Vagina (tissue), 2 donors: ENCODE data around the gene SMIM23. TPM values are rescaled to one million over a fixed set of nuclear protein-coding genes. Genes with fewer than 3 reads are reported as not detected.

Experiments
- DNase-seq, 2 donors: peaks; one replicate each; pipeline ENCODE4 v3.0.0-alpha.2; 2017; ENCODE audit errors: extremely low spot score in 2 of 2
- H3K27ac ChIP-seq: fragments of 200-600 bp; sonication (generic); one replicate; pipeline ENCODE4 v1.5.1; 2019
- H3K27me3 ChIP-seq: fragments of 200-600 bp; sonication (generic); one replicate; pipeline ENCODE4 v1.5.1; 2019
- H3K36me3 ChIP-seq, 2 donors: fragments of 200-600 bp; sonication (generic); one replicate each; pipeline ENCODE4 v1.5.1; 2017 to 2019
- H3K4me1 ChIP-seq: fragments of 200-600 bp; sonication (generic); one replicate; pipeline ENCODE4 v1.5.1; 2019
- H3K4me3 ChIP-seq, 2 donors: fragments of 200-600 bp; sonication (generic); 1 replicate in 1 of 2; 2 replicates in 1 of 2; pipeline ENCODE4 v1.5.1; 2016 to 2019
- H3K9me3 ChIP-seq: fragments of 200-600 bp; sonication (generic); one replicate; pipeline ENCODE4 v1.5.1; 2019
- POLR2A ChIP-seq, 2 donors: fragments of 450-650 bp; IDR thresholded peaks; one replicate each; pipeline ENCODE4 v1.6.1; 2017; ENCODE audit warnings: antibody characterized with exemption in 2 of 2, mild to moderate bottlenecking in 2 of 2, moderate library complexity in 2 of 2
- POLR2AphosphoS5 ChIP-seq, 2 donors: sonication (generic); formaldehyde crosslinking; IDR thresholded peaks; one replicate each; pipeline ENCODE4 v1.9.0; 2017; ENCODE audit warnings: antibody characterized with exemption in 2 of 2, mild to moderate bottlenecking in 2 of 2, low read depth in 1 of 2; ENCODE audit not compliant: insufficient read depth in 1 of 2
- intact Hi-C: fragments of 100-400 bp; cut with DNase I; formaldehyde crosslinking; loops from one replicate; pipeline ENCODE4 v1.15.1; 2023
- total RNA-seq: library from RNA; depleted of rRNA; stranded (reverse); fragments of >200 nt; gene quantifications from one replicate; pipeline ENCODE4 v1.2.3, GENCODE V29; 2016
- TF ChIP-seq, protein P1 (sequence below), 3 experiments: fragments of 450-650 bp in 2 of 3; fragments of 200-600 bp in 1 of 3; sonication (generic) in 1 of 3; IDR thresholded peaks; one replicate each; pipeline ENCODE4 v1.5.1; 2017 to 2019; ENCODE audit warnings: antibody characterized with exemption in 3 of 3, mild to moderate bottlenecking in 2 of 3, moderate library complexity in 2 of 3

The SMIM23 gene
- total RNA-seq, 1 donor from 2014 or later = not detected

DNA sequence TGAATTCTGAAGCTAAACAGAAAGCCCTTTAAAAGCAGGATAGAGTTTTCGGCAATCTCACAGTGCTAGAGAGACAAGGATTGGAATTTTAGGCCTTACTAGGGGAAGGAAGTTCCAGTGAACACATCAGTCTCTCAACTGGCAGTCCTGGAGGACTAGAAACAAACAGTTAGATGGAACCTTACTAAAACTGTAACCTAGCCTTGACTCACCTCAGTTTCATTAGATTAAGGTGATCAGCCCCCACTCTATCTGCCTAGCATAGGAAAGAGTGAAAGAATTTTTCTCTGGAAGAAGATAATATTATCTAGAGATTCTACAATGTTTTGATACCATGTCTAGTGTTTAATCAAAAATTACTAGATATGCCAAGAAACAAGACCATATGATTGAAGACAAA is 25.8 kb upstream of the SMIM23 start:
- peaks cover 5% of the 10 kb centered on the region for H3K4me1 ChIP-seq
- no peaks in the 10 kb centered on the region for H3K27me3 ChIP-seq
- H3K27ac ChIP-seq = no peak overlapping the region
- TF ChIP-seq POLR2A (IDR thresholded peaks at IDR 0.05) (no peak), POLR2AphosphoS5 (IDR thresholded peaks at IDR 0.05; ENCODE audit: insufficient read depth in 1 of 2, low read depth in 1 of 2) (no peak)
- TF ChIP-seq, protein P1, sequence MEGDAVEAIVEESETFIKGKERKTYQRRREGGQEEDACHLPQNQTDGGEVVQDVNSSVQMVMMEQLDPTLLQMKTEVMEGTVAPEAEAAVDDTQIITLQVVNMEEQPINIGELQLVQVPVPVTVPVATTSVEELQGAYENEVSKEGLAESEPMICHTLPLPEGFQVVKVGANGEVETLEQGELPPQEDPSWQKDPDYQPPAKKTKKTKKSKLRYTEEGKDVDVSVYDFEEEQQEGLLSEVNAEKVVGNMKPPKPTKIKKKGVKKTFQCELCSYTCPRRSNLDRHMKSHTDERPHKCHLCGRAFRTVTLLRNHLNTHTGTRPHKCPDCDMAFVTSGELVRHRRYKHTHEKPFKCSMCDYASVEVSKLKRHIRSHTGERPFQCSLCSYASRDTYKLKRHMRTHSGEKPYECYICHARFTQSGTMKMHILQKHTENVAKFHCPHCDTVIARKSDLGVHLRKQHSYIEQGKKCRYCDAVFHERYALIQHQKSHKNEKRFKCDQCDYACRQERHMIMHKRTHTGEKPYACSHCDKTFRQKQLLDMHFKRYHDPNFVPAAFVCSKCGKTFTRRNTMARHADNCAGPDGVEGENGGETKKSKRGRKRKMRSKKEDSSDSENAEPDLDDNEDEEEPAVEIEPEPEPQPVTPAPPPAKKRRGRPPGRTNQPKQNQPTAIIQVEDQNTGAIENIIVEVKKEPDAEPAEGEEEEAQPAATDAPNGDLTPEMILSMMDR (IDR thresholded peaks at IDR 0.05) = no peak
- intact Hi-C loops = no loop called here
- H3K36me3 ChIP-seq = no peaks in the 10 kb centered on the region
- no peaks in the 10 kb centered on the region for H3K9me3 ChIP-seq
- H3K4me3 ChIP-seq = no peak overlapping the region
- DNase-seq = no peak

DNA sequence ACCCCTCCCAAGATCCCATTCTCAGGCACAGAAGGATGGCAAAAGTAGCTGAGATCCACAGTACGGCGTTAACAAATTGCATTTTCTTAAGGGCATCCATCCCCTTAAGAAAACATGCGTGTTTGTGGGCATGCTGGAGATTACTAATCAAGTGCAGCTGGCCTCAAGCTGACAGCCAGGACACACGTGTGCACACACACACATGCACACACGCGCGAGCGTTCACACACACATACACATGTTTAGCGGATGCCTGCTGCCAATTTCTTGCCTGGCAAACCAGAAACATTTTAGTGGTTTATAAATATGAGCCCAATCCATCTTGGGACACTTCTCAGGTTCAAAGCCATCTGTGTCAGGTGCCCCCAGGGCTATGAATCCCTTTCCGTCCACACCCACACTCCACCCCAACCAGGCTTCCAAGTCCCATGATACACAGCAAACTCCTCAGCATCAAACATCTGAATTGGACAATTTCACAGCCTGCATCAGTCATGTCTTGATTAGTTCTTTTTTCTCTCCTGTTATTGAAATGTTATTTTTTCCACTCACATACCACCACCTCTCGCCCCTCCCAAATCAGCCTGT is 23.5 kb upstream of the SMIM23 start:
- no peak overlapping the region for H3K4me3 ChIP-seq
- peaks cover 3% of the 10 kb centered on the region for H3K9me3 ChIP-seq
- H3K27ac ChIP-seq = no peak overlapping the region
- TF ChIP-seq POLR2A (IDR thresholded peaks at IDR 0.05) (no peak), POLR2AphosphoS5 (IDR thresholded peaks at IDR 0.05; ENCODE audit: insufficient read depth in 1 of 2, low read depth in 1 of 2) (no peak)
- TF ChIP-seq, protein P1 (IDR thresholded peaks at IDR 0.05) = no peak
- intact Hi-C loops = no loop called here
- no peaks in the 10 kb centered on the region for H3K27me3 ChIP-seq
- peak in 1 of 2 donors; percentile 43 for DNase-seq
- H3K36me3 ChIP-seq = no peaks in the 10 kb centered on the region
- H3K4me1 ChIP-seq = no peaks in the 10 kb centered on the region

DNA sequence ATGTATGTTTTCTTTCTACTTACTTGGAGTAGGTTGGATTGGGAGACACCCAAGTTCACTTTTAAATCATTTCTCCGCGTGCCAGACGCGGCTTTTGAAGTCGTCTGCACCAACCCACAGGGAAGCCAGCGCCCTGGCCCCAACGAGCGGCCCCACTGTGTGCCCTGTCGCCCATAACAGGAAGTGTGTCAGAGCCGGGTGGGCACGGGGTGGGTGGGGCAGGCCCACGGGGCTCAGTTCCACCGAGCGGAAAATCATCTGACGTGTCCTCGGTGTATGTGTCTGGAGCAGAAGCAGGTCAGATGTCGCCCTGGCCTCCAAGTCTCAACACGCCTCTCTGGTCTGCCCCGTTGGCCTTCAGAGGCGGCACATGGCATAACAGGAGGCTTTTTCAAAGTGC is 22.7 kb upstream of the SMIM23 start:
- Histone ChIP-seq H3K36me3 (no peaks in the 10 kb centered on the region), H3K4me3 (no peak overlapping the region), H3K27ac (no peak overlapping the region), H3K4me1 (no peaks in the 10 kb centered on the region), H3K9me3 (peaks cover 6% of the 10 kb centered on the region), H3K27me3 (no peaks in the 10 kb centered on the region)
- intact Hi-C loops = no loop called here
- DNase-seq = peak in 1 of 2 donors; percentile 70
- TF ChIP-seq, protein P1 (IDR thresholded peaks at IDR 0.05) = no peak
- TF ChIP-seq POLR2AphosphoS5 (IDR thresholded peaks at IDR 0.05; ENCODE audit: insufficient read depth in 1 of 2, low read depth in 1 of 2) = no peak
- no peak for TF ChIP-seq POLR2A (IDR thresholded peaks at IDR 0.05)

DNA sequence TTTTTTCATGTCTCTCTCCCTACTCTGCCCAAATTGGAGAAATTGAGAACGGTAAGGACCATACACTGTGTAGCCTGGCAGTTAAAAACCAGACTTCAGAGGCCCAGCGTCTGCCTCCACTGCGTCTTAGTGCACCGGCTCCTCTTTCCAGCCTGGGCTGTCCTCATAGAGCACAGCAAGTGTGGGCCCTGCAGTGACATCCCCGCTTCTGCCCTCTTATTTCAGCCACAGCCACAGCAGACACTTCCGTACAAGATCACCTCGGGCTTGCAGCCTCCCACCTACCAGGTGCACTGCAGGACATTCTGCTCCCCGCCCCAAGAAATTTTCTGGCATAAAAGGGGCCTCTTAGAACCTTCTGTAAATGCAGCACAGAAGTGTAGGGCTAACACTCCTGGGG is 21.4 kb upstream of the SMIM23 start:
- TF ChIP-seq POLR2A (IDR thresholded peaks at IDR 0.05) (no peak), POLR2AphosphoS5 (IDR thresholded peaks at IDR 0.05; ENCODE audit: insufficient read depth in 1 of 2, low read depth in 1 of 2) (no peak)
- TF ChIP-seq, protein P1 (IDR thresholded peaks at IDR 0.05) = no peak
- no peaks in the 10 kb centered on the region for H3K4me1 ChIP-seq
- H3K27ac ChIP-seq = no peak overlapping the region
- no peak overlapping the region for H3K4me3 ChIP-seq
- no peaks in the 10 kb centered on the region for H3K27me3 ChIP-seq
- peaks cover 6% of the 10 kb centered on the region for H3K9me3 ChIP-seq
- H3K36me3 ChIP-seq = no peaks in the 10 kb centered on the region
- peak; percentile 64 to 77 for DNase-seq
- intact Hi-C loops = no loop called here

DNA sequence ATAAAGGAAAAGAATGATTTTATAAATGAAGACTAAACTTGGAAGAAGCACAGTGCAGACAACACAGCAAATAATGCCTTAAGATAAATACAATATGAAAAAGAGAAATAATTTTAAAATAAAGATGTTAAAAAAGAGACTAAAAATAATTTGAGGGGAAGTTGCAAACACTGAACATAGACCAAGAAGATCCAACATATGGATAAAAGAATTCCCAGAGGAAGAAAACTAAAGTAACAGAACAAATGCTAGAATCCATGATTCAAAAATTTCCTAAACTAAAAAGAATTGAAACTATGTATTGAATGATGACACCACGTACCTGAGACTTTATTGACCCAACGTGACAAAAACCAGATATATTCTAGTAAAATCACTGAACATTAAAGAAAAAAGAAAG is 18.7 kb upstream of the SMIM23 start:
- Histone ChIP-seq H3K4me1 (no peaks in the 10 kb centered on the region), H3K9me3 (peaks cover 6% of the 10 kb centered on the region), H3K36me3 (no peaks in the 10 kb centered on the region), H3K27ac (no peak overlapping the region), H3K27me3 (no peaks in the 10 kb centered on the region), H3K4me3 (no peak overlapping the region)
- TF ChIP-seq POLR2AphosphoS5 (IDR thresholded peaks at IDR 0.05; ENCODE audit: insufficient read depth in 1 of 2, low read depth in 1 of 2) (no peak), POLR2A (IDR thresholded peaks at IDR 0.05) (no peak)
- TF ChIP-seq, protein P1 (IDR thresholded peaks at IDR 0.05) = no peak
- no peak for DNase-seq
- intact Hi-C loops = no loop called here
